GM12878 (cell line): ENCODE results near the gene LGALS4. TPM values are rescaled to one million over a fixed set of nuclear protein-coding genes. Genes with fewer than 3 reads are reported as not detected.

ENCODE experiments used
- ATF7 ChIP-seq: fragments of 450-650 bp; IDR thresholded peaks from 2 replicates; pipeline ENCODE4 v1.6.1; 2016; ENCODE audit warnings: low read depth, mild to moderate bottlenecking
- DPF2 ChIP-seq: fragments of 450-650 bp; IDR thresholded peaks from 2 replicates; pipeline ENCODE4 v1.6.1; 2017; ENCODE audit warnings: mild to moderate bottlenecking
- GATAD2B ChIP-seq: fragments of 450-650 bp; conservative IDR thresholded peaks from 2 replicates; pipeline ENCODE4 v1.6.1; 2017; ENCODE audit warnings: low read depth, mild to moderate bottlenecking, moderate library complexity
- MXI1 ChIP-seq: fragments of 150-350 bp; IDR thresholded peaks from 2 replicates; pipeline ENCODE4 v1.6.1; 2011; ENCODE audit warnings: low read depth, mild to moderate bottlenecking, inconsistent platforms, low read length, improper control_type of control experiment
- POU2F2 ChIP-seq: IDR thresholded peaks from 3 replicates; pipeline ENCODE4 v1.6.1; 2011; ENCODE audit warnings: low read depth, mild to moderate bottlenecking, low read length, borderline replicate concordance
- RUNX3 ChIP-seq: IDR thresholded peaks from 2 replicates; pipeline ENCODE4 v1.6.1; 2012; ENCODE audit warnings: low read length, inconsistent platforms
- SKIL ChIP-seq: fragments of 450-650 bp; IDR thresholded peaks from 2 replicates; pipeline ENCODE4 v1.6.1; 2017; ENCODE audit warnings: mild to moderate bottlenecking, low read depth, inconsistent platforms; ENCODE audit not compliant: poor library complexity, severe bottlenecking
- TAF1 ChIP-seq: IDR thresholded peaks from 2 replicates; pipeline ENCODE4 v1.6.1; 2011; ENCODE audit warnings: mild to moderate bottlenecking, low read depth, low read length, borderline replicate concordance
- ZBED1 ChIP-seq: IDR thresholded peaks from 2 replicates; pipeline ENCODE4 v1.6.1; 2016; ENCODE audit warnings: borderline replicate concordance
- ZNF24 ChIP-seq: fragments of 450-650 bp; IDR thresholded peaks from 2 replicates; pipeline ENCODE4 v1.6.1; 2017; ENCODE audit warnings: antibody characterized with exemption, mild to moderate bottlenecking
- polyA plus RNA-seq, 11 experiments: library from polyadenylated mRNA; depleted of rRNA in 4 of 11; unstranded in 6 of 11; stranded (reverse) in 5 of 11; fragments of >200 nt; fragmentation: Nextera tagmentation in 4 of 11; fragmentation: Illumina TruSeq in 1 of 11; extraction: Ambion mirVana in 4 of 11; extraction: Trizol in 1 of 11; gene quantifications; 1 replicate in 1 of 11; 2 replicates in 10 of 11; pipeline versions ENCODE4 v1.2.1 to v1.2.3, GENCODE V29; 2011 to 2016; ENCODE audit warnings: inconsistent platforms in 2 of 11, missing spikeins in 2 of 11, low read depth in 1 of 11
- total RNA-seq, 4 experiments: library from RNA; depleted of rRNA in 3 of 4; stranded (reverse); fragments of >200 nt in 3 of 4; fragmentation: Illumina TruSeq in 1 of 4; extraction: Trizol in 1 of 4; gene quantifications; 2 replicates each; pipeline versions ENCODE4 v1.2.1 to v1.2.3, GENCODE V29; 2013 to 2021
- TF ChIP-seq, protein P1 (sequence below): fragments of 450-650 bp; conservative IDR thresholded peaks from 2 replicates; pipeline ENCODE4 v1.6.1; 2017; ENCODE audit warnings: mild to moderate bottlenecking, moderate library complexity
- TF ChIP-seq, protein P2 (sequence below): IDR thresholded peaks from 2 replicates; pipeline ENCODE4 v1.6.1; 2011; ENCODE audit warnings: mild to moderate bottlenecking, low read depth, low read length, moderate library complexity; ENCODE audit not compliant: insufficient replicate concordance

The LGALS4 gene
- total and polyA plus RNA-seq, 10 of the 15 experiments (the other 5 are each of a cell fraction or from before 2014, with no cell fraction given) = 0.13 to 2.1 (median 0.26) TPM; not detected in 4

DNA sequence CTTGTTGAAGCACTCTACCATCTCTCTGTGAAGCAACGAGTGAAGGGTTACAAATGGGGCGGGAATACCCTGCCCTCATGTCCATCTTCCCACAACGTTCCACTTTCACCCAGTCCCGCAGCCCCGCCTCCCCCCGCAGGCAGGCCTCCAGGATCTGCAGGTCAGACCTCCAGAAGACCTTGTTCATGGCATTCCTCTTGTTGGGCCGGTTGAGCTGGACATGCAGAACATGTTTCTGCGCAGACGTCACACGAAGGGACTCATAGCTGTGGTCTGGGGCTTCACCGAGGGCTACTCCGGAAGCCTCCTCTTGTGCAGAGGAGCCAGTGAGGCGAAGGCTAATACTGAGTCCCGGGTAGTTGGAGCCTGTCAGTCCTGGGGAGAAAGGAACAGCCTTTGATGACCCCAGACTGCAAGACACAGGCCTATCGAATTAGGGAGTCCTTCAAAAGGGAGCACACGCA, 18.4 kb upstream of the LGALS4 start (continued):
- TF ChIP-seq RUNX3 (peak; percentile 73), ATF7 (peak; percentile 56), TAF1 (no peak), GATAD2B (peak; percentile 77; the same call in 1 of the 2 replicates), POU2F2 (no peak), DPF2 (peak; percentile 93), ZBED1 (0 out of 2 replicates have a peak, but pooled peaks have one; percentile 17), MXI1 (peak; percentile 32; the same call in 1 of the 2 replicates), SKIL (peak; percentile 46), ZNF24 (no peak)
- TF ChIP-seq, protein P1, sequence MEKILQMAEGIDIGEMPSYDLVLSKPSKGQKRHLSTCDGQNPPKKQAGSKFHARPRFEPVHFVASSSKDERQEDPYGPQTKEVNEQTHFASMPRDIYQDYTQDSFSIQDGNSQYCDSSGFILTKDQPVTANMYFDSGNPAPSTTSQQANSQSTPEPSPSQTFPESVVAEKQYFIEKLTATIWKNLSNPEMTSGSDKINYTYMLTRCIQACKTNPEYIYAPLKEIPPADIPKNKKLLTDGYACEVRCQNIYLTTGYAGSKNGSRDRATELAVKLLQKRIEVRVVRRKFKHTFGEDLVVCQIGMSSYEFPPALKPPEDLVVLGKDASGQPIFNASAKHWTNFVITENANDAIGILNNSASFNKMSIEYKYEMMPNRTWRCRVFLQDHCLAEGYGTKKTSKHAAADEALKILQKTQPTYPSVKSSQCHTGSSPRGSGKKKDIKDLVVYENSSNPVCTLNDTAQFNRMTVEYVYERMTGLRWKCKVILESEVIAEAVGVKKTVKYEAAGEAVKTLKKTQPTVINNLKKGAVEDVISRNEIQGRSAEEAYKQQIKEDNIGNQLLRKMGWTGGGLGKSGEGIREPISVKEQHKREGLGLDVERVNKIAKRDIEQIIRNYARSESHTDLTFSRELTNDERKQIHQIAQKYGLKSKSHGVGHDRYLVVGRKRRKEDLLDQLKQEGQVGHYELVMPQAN = 0 out of 2 replicates have a peak, but pooled peaks have one; percentile 80
- TF ChIP-seq, protein P2, sequence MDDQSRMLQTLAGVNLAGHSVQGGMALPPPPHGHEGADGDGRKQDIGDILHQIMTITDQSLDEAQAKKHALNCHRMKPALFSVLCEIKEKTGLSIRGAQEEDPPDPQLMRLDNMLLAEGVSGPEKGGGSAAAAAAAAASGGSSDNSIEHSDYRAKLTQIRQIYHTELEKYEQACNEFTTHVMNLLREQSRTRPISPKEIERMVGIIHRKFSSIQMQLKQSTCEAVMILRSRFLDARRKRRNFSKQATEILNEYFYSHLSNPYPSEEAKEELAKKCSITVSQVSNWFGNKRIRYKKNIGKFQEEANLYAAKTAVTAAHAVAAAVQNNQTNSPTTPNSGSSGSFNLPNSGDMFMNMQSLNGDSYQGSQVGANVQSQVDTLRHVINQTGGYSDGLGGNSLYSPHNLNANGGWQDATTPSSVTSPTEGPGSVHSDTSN = peak; percentile 32
